Gastroesophageal sphincter (tissue), 3 donors: ENCODE measurements around the gene CHGA.

Experiments used
- CTCF ChIP-seq, 4 experiments: fragments of 200-600 bp in 2 of 4; fragments of 450-650 bp in 2 of 4; sonication (generic) in 1 of 4; IDR thresholded peaks; one replicate each; pipeline ENCODE4 v1.5.1; 2017 to 2019; ENCODE audit warnings: antibody characterized with exemption in 4 of 4, mild to moderate bottlenecking in 2 of 4, moderate library complexity in 2 of 4
- EP300 ChIP-seq: sonication (generic); formaldehyde crosslinking; IDR thresholded peaks from one replicate; pipeline ENCODE4 v1.6.1; 2017; ENCODE audit warnings: antibody characterized with exemption, mild to moderate bottlenecking
- POLR2A ChIP-seq, 2 donors: fragments of 450-650 bp; IDR thresholded peaks; one replicate each; pipeline ENCODE4 v1.6.1; 2017; ENCODE audit warnings: antibody characterized with exemption in 2 of 2, mild to moderate bottlenecking in 2 of 2, moderate library complexity in 1 of 2
- POLR2AphosphoS5 ChIP-seq: sonication (generic); formaldehyde crosslinking; IDR thresholded peaks from one replicate; pipeline ENCODE4 v1.6.1; 2017; ENCODE audit warnings: antibody characterized with exemption

- TF ChIP-seq CTCF (IDR thresholded peaks at IDR 0.05) (no peak), EP300 (no peak), POLR2A (IDR thresholded peaks at IDR 0.05) (no peak), POLR2AphosphoS5 (no peak)
These were observed 37.1 kb downstream of the CHGA start for GRCh38 chr14:92959761-92960680.
